HG02870 (cell line): Measurements from ENCODE around the gene ERG.

Experiments
- ATAC-seq: cut with Tn5 transposase; IDR thresholded peaks from one replicate; pipeline ENCODE4 v1.9.1; 2021; ENCODE audit warnings: mild to moderate bottlenecking, moderate library complexity; ENCODE audit not compliant: unreplicated experiment

The ERG gene

DNA sequence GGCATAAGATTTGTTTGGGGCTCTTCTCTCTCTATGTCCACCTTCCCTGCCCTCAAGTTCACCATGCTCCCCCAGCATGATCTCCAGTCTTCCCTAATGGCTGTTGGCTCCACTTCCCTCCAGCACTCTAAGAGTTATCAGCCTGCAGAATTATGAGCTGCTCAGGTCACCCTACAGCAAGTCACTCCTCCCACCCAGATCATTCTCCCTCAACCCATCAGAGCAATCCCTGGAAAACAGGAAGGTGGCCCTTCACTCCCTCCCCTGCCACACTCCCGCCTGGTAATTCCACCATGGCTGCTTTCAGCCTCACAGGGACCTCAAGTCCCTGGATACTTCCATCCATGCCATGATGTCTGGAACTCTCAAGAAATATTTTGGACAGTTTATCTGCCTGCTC lies 137.0 kb downstream of the ERG start:
- no peak for ATAC-seq

DNA sequence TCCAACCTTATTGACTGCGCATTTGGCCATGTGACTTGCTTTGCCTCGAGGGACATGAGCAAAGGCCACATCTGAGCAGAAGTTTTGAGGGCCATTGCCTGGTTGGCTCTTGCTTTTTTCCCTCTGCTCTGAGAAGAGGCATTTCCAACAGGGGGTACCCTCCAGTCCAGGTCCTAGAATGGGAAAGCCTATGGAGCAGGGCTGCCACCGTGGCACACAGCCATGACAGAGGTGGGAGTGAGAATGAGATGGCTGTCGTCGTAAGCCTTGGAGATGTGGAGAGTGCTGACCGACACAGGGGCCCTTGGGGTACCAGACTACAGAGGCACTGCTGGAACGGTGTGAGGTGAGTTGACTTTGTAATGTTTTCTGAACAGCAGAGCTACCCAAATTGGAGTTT lies 138.4 kb downstream of the ERG start:
- ATAC-seq, result no peak

DNA sequence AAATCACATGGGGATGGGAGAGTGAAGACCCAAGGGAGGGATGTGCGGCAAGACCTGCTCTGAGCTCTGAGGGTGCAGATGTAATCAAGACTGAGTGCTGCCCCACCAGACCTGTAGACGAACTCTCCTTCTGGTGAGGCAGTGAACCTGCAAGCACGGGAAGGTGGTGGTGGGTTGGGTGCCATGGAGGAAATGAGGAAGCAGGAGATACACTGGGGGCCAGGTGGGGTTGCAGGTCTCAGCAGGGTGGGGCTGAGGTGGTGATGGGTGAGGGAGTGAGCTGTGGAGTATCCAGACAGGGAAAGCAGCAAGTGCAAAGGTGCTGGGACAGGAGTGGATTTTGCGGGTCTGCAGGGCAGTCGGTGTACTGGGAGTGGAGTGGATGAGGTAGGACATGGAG lies 139.2 kb downstream of the ERG start:
- no peak for ATAC-seq

DNA sequence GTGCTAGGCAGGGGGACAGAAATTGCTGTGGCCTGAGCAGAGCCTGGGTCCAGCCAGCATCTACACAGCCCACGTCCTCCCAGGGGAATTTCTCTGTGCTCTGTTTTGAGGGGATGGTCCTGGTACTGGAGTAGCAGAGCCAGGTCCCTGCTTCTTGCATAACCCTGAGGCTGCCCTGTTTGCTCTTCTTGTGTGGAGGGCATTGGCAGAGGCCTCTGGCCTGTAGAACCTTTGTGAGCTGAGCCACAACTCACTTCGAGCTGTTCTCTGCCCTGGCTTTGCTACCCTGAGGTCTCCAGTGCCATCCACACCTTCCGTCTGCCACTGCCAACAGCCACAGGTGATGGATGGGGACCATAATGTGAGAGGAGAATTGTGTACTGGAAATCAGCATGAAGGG lies 139.6 kb downstream of the ERG start:
- no peak for ATAC-seq

DNA sequence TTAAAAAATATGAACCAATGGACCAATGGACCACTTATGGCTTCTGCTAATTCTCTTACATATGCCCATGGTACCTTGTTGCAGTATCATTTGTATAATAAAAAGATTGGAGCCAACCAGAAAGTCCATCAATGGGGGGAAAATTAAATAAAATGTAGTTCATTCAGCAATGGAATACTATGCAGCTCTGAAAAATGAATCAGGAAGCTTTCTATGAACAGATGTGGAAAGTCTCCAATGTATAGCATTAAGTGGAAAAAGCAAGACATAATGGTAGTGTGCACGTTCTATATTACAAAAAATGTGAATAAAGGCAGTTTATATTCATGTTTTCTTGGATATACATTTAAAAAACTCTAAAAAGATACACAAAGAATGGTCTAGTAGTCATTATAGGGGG lies 140.2 kb downstream of the ERG start:
- no peak for ATAC-seq

DNA sequence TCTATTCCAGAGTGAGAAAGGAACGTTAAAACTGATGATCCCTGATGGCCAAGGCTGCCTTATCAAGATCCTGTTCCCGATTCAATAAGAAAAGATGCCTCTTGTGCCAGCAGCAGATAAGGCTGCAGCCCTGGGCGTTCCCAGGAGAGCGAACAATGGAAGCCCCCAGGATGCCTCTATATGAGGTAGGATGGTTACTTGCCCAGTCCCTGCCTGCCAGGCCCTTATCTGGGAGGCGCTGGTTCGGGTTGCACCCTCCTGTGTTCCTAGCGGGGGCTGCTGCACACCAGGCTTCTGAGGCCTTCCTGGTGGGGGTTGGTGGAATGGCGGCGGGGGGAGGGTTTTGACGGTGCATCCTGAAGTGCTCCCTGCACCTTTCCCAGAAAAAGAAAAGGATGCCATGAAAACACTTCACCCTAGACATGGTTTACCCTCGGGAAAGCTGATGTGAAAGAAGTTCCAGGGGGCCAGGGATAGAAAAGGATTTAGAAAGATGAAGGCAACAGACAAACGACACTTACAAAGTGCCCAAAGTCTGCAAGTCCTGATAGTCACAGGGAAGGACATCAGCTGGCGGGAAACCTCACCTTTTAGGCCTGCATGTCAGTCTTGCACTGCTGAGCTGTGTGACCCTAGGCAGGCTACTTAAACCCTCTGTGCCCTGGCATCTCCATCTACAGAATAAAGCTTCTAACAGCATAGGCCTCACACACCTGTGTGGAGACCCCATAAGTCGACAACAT lies 141.2 kb downstream of the ERG start:
- ATAC-seq, result no peak

DNA sequence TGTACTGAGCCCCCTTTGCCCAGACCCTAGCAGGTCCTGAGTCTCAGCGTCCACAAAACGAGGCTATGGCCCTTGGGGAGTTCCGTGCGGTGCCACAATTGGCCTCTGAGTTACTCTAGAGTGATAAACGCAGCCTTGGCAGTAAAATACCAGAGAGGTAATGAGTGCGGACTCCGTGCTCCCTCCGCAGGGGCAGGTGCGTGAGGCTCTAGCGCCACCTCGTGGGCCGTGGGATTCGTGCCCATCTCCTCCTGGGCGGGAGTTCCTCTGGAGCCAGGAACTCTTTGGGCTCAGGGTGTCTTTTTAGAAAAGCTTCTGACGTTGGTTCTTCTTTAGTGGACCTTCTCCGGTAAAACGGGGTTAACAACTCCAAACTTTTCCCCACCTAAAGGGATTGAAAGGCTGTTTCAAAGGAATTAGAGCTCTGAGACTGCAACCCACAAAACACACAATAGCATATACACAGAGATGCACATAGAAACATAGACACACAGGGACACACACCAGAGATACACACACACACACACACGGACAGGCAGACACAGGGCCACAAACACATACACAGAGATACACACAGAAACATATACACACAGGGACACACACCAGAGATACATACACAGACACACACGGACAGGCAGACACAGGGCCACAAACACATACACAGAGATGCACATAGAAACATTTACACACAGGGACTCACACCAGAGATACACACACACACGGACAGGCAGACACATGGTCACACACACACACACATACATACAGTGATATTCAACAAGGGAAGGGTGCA lies 142.1 kb downstream of the ERG start:
- peak; percentile 59 for ATAC-seq

DNA sequence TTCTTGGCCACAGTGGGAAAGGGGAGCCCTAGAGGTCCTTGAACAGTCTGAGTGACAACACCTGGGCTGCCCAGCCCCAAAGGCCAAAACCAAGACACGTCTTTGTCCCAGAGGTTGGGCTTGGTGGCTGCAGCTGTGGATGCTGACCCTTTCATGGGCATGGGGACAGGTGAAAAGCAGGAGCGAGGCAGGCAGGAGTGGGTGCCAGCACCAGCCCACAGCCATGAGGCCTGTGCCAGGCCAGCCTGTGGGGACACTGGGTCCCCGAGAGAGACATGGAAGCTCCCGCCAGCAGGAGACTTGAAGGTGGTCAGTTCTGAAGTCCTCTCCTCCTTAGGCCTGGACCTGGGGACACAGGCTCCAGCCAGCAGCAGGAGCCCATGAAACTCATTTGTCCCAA lies 142.9 kb downstream of the ERG start:
- no peak for ATAC-seq

DNA sequence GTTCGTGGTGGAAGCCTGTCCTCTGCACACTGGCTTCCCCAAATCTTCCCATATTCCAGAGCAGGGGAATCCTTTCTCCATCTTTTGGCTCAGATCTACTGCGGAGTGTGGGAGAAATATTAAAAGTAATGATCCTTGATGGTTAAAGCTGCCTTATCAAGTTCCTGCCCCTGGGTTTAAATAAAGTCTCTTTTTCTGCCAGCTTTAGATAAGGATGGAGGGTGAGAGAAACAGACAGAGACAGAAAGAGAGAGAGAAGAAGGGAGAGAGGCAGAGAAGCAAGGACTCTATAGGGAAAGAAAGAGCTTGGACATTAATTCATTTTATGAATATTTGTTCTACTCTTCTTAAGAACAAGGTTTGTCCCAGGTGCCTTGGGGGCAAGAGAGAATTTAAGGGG lies 143.5 kb downstream of the ERG start:
- no peak for ATAC-seq

DNA sequence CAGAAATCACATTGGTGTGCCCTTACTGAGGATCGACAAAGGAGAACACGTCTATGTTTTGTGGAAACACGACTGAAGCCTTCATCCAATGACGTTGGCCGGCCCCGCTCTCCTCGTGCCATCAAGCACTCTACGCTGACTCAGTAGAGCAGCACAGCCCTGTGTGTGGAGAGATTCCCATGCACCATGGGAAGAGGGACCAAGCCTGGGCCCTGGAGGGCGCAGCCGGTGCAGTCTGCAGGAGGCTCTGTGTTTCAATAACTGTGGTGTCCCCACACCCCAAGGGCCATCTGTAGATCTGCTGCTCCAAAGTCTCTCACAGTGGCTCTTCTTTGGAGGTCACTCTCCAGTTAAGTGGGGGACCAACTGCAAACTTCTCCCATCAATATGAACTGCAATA lies 144.0 kb downstream of the ERG start:
- ATAC-seq, result no peak

DNA sequence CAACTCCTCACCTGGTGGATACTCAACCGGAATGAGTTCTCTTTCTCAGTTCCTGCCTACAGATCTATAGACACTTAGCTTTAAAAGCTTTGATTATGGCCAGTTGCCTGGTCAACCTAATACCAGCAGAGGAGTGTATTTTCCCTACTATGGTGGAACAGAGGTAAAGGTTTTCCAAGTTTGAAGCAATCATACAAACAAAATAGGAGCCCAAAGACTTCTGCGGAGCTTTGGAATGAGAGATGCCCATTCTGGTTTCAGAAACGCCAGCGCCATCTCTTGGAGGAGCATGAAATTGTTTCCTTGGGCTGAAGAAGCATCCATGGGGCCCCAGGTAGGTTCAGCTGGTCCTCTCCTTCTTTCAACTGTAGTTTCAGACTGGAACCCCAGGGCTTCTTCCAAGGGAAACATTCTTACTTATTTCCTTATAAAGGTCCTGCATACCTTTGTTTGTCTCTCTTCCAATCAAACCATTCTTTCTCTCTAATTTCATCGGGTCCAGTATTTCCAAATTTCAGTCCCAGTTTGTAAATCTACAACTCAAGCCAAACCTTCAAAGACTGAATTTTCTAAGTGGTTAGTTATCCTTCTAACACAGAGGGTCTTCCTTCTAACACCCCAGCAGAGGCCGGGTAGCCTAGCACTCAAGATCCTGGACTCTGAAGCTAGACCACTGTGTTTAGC lies 145.6 kb downstream of the ERG start:
- ATAC-seq, result no peak

DNA sequence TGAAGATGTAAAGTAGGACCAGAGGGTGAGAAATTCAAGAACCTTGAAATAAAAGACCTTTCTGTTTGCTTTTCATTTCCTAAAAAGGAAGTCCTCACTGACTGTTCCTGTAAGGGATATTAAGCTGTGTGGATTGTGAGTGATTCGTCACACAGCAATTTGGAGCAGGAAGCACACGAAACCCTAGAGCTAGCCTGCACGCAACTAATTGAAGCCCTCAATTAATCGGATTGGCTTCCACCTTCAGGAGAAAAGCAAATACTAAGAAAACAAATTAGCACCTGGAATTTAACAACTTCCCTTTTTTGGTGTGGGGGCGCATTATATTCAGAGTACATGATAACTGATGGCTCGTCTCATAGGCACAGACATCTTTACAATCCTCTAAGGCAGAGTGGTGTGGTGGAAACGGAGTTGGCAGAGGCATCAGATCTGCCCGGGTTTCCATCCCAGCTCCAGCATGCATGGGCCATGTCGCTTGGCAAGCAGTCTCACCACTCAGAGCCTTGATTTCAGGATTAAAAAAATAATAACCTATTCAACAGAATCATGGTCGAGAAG lies 146.2 kb downstream of the ERG start:
- no peak for ATAC-seq

DNA sequence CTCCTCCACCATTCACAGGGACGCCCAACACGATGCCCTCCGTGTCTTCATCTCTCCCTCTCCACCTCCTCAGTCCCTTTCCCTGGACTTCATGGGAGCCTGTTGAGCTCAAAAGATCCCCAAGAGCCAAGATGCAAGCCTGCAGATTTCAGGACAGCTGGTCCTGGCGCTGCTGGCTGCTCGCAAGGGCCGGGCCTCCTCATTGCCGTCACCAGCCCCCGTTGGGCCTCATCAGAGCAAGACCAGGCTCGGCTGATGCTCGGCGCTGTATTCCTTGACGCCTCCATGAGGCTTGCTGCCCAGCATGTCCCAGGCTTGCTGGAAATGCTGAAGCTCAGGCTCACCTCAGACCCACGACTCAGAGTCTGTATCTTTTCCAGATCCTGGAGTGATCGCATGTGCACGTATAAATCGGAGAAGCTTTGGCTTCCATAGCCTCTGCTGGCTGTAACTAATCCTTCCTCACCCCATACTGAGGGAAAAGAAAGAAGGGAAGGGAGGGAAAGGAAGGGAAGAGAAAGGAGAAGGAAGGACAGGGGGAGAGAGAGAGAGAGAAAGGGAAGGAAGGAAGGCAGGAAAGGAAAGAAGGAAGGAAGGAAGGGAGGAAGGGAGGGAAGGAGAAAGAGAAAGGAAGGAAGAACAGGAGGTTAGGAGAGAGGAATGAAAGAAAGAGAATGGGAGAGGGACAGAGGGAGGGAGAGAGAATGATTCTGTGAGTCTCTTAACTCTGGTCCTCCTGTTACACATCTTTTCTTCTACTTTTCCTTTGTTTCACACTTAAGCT lies 146.9 kb downstream of the ERG start:
- ATAC-seq, result no peak

DNA sequence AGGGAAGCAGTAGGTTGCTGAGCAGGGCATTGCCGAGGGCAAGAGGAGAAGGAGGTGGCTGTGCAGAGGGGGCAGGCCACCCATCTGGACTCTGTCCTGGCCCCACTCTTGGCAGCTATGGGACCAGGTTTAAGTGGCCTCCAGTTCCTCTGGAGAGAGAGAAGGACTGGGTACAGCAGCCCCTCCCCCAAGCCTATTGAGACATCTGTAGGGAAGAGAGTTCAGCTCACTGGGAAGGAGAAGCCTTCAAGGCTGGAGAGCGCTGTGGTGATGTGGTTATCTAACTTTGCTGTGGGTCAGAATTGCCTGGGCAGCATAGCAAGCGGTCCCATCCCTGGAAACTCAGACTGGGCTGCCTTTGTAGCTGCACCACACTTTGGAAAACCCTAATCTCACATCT lies 147.6 kb downstream of the ERG start:
- no peak for ATAC-seq

DNA sequence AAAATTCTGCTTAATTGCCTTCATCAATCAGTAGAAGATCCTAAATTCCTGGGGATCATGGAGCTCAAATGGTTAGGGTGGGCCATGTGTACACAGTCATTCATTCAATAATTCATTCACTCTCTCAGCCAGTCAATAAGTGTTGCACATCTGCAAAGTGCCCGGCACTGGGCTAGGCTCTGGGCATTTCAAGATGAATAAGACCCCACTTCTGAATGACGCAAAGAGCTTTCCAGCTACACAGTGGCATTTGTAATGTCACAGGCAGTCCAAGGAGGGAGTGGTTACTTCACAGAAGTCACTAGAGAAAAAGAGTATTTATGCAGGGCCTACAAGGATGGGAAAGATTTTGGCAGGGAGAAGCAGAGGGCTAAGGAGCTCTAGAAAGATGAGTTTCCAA lies 148.3 kb downstream of the ERG start:
- no peak for ATAC-seq

DNA sequence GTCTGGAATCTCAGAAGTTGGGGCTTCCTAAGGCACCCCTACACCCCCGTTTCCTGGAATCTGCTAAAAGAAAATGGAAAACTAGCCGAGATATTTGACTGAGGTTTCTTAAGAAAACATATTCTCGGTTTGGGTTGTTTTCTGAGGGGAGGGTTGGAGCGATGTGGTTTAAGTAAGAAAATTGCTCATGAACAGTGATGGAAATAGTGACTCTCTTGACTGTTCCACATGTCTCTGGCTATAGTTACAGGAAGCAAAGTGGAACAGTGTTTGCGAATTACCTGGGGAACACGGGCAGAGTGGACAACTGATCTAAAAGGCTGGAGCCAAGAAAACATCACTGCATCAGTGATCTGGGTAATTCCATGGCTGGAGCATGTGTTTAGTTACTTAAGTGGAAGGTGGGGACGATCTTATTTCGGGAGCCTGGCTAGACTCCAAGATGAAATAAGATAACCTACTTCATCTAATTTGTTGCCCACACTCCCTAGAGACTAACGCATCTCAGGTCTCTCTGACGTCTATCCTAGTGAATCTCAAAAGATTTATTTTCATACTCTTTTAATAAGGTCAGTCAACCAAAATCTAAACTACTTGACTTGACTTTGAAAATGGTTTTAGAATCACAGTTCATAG lies 149.0 kb downstream of the ERG start:
- no peak for ATAC-seq

DNA sequence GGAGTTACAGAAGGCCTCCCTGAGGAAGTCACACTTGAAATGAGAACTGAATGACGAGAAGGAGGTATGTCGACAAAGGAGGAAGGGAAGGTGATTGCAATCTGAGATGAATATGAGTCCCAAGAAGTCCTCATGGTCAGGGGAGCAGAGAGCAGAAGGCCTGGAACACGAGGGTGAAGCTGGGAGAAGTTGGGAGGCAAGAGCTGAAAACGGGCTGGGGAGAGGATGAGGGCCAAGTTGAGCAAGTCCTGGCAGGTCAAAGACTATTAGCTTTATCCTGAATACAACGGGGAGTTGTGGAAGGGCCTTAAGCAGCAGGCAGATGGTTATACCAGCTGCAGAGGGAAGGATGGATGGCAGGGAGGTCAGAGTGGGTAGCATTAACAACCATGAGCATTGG lies 152.0 kb downstream of the ERG start:
- ATAC-seq, result no peak

DNA sequence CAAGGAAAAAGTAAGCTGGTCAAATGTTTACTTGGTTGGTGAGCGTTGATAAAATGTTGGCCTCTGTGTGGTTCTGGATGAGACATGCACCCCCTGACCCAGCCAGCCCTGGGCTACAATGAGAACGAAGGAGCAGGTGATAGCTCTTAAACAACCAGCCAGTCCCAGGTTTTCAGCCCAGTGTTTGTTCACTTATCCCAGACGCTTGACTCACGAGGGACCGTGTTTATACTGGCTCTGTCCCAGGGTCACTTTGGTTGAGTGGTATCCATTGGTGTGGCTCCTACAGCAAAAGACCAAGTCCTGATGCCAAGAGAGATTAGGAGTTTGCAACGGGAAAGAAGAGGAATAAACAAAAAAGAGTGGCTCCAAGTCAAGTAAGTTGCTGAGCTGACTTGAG lies 154.6 kb downstream of the ERG start:
- ATAC-seq, result no peak

DNA sequence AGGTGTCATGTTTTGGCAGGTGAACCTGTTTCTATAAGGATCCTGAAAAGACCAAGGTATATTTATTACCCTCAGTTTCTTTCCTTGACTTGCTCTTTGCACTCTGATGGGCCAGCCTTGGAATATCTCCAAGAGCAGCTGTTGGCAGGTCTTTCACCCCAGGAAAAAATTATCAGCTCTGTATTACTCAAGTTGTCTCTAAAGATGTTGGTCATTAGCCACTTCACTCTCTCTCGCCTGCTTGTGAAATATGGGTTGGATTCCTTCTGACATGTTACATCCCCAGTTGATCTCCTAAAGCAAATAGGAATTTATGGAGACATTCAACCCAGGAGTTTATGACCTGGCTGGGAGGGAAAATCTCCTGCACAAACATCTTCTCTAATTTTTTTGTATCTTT lies 155.5 kb downstream of the ERG start:
- no peak for ATAC-seq

DNA sequence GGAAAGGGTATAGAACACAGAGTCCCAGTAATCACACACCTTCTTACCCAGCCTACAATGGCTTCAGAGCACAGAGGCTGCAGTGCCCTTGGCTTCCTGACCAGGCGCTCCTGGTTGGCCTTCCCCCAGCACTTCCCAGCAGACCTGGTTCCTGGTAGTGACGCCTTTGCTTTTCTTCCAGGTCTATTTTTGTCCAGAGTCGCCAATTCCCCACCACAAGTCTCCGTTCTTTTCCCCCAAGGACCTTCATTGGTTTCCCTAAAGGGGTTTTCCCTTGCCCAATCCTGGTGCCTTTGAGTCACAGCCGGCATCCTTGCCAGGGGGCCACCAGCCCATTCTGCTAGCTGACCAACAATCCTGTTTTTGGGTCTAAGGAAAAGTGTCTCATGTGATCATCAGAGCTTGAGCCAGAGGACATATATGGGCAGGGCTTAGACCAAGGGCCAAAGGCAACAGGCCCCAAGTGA lies 156.7 kb downstream of the ERG start:
- ATAC-seq, result no peak
